C4-2B (cell line): ENCODE results near the gene FREM3.
"Not testable (repeated sequence)": the region's sequence is repeated elsewhere in the genome, so short reads cannot be mapped to it uniquely, and the experiment has no call there.

Experiments used
- H3K27ac ChIP-seq: fragments of 450-650 bp; 2 replicates; pipeline ENCODE4 v1.5.1; 2017
- ZFX ChIP-seq: fragments of 450-650 bp; IDR thresholded peaks from 2 replicates; pipeline ENCODE4 v1.6.1; 2017
- TF ChIP-seq, protein P1 (sequence below): fragments of 450-650 bp; conservative IDR thresholded peaks from 2 replicates; pipeline ENCODE4 v1.5.1; 2017; ENCODE audit warnings: mild to moderate bottlenecking

The FREM3 gene

DNA sequence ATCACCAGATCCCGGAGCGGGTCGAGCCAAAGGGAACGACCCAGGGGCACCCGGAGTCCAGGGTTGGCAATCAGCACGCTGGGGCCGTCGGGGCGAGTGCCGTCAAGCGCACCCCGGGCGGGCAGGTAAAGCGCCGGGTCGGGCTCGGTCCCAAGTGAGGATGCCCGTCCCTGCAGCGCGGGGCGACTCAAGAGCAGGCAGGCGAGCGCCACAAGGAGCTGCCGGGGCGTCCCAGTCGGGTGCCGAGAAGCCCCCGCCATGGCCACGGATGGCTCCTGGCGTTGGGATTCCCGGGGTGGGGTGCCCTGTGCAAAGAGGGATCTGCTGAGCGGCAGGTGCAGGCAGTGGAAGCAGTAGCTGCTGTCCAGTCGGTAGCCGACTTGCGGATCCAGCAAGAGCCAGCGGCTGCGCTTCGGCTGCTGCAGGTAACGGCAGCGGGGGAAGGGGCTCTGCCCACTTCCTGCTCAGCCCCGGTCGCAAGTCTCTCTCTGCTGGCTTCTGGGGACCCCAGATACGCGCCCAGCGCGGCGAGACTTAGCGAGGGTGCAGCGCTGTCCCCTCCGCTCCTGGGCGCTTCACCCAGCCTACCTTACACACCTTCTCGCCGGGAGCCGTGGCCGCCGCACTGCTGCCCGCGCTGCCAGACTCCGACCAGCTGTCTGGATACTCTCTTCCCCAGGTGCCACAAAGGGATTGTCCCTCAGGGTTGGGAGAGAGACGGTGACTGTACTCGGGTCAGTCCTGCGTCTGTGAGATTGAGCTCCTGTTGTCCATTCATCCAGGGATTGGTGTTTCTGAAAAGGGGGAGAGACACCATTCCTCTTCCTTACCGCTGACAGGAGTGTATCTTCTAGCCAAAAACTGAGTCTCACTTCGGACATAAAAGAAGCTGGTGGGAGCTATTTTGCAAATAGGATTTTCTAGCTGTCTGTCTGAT is at the start of gene FREM3:
FREM3 (minus strand) TSS at position 260 of the 937 bp plus-strand sequence; CDS start at position 260, 0 bp downstream.
- no peak for TF ChIP-seq ZFX
- TF ChIP-seq, protein P1, sequence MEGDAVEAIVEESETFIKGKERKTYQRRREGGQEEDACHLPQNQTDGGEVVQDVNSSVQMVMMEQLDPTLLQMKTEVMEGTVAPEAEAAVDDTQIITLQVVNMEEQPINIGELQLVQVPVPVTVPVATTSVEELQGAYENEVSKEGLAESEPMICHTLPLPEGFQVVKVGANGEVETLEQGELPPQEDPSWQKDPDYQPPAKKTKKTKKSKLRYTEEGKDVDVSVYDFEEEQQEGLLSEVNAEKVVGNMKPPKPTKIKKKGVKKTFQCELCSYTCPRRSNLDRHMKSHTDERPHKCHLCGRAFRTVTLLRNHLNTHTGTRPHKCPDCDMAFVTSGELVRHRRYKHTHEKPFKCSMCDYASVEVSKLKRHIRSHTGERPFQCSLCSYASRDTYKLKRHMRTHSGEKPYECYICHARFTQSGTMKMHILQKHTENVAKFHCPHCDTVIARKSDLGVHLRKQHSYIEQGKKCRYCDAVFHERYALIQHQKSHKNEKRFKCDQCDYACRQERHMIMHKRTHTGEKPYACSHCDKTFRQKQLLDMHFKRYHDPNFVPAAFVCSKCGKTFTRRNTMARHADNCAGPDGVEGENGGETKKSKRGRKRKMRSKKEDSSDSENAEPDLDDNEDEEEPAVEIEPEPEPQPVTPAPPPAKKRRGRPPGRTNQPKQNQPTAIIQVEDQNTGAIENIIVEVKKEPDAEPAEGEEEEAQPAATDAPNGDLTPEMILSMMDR: no peak
- no peak within 1 kb of the TSS for H3K27ac ChIP-seq

DNA sequence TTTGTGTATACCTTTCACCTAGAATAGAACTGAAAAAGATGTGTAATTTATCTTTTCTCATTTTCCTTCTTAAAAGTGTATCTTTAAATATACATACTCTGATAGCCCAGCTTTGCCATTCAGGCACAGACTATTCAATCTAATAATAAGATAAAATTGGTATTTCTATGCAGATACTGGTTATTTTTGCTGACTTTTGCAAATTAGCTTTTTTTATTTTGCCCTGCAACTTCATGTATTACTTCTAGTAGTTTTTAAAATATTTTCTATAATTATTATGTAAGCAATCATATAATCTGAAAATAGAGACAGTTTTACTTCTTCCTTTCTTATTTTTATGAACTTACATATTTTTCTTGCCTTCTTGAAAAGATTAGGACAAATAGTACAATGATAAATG is 45.4 kb upstream of the FREM3 start:
- H3K27ac ChIP-seq: no peak overlapping the region
- no peak for TF ChIP-seq ZFX
- TF ChIP-seq, protein P1: no peak

DNA sequence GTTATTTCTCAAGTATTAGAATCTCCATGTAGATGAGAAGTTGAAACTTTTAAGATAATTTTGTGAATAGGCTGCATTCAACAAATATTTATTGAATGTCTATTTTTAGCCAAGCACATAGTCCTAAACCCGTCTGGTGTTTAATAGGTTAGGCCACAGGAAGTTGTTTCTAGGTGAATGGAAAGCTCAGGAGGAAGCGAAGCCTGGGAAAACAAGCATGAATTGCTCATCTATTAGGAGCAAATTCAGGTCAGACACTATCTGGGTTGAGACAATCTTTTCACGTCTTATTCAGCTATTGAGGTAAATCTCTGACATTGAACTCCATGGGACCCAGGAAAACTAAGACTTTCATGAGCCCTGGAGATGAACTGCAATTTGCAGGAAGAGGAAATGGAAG is 43.1 kb upstream of the FREM3 start:
- no peak overlapping the region for H3K27ac ChIP-seq
- TF ChIP-seq, protein P1: no peak
- no peak for TF ChIP-seq ZFX

DNA sequence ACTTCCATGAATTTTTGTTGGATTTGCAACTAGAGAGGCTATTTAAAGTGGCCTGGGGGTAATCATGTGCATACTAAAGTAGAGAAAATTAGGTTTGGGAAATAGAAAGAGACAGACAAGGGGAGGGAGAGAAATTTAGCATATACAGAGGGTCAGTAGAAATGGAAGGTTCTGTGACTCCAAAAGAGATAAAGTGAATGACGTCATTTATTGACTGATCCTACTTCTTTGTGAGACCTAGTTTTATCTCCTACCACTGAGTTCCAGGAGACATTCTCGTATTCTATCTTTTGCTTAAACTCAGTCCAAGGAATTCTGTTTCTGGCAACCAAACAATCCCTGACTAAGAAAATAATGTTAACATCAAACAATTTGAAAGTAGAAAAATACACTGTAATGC is 42.4 kb upstream of the FREM3 start:
- no peak for TF ChIP-seq ZFX
- TF ChIP-seq, protein P1: no peak
- H3K27ac ChIP-seq: no peak overlapping the region

DNA sequence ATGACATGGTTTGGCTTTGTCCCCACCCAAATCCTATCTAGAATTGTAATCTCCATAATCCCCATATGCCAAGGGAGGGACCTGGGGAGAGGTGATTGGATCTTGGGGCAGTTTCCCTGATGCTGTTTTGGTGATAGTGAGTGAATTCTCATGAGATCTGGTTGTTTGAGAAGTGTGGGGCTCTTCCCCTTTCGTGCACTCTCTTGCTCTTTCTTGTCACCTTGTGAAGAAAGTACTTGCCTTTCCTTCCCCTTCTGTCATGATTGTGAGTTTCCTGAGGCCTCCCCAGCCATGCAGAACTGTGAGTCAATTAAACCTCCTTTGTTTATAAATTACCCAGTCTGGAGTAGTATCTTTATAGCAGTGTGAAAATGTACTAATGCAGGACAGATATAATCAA is 36.4 kb upstream of the FREM3 start:
- no peak for TF ChIP-seq ZFX
- TF ChIP-seq, protein P1: no peak

DNA sequence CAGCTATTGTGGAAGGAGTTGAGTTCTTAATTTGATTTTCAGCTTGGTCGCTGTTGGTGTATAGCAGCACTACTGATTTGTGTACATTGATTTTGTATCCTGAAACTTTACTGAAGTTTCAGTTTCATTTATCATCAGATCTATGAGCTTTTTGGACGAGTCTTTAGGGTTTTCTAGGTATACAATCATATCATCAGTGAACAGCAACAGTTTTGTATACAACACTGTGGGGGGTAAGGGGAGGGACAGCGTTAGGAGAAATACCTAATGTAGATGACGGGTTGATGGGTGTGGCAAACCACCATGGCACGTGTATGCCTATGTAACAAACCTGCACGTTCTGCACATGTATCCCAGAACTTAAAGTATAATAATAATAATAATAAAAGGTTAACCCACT is 35.6 kb upstream of the FREM3 start:
- H3K27ac ChIP-seq: not testable (repeated sequence)

More for the DNA sequence above, 36.4 kb upstream of the FREM3 start:
- no peak overlapping the region for H3K27ac ChIP-seq

DNA sequence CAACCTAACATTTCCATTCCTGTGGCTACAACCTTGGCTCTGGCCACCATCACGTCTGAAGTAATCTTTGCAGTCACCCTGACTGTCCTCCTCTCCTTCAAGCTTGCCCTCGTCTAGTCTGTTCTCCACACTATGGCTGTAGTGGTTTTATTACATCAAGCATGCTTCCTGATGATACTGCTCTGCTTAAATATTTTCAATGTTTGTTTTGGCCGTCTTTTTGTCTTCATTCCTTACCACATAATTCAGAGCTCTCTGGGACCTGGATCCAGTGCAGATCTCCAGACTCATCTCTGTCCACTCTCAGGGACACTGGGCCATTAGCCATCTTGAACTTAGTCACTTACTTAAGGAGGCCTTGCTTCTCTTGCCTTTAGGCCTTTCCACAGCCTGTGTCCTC is 27.7 kb upstream of the FREM3 start:
- TF ChIP-seq ZFX: no peak
- TF ChIP-seq, protein P1: no peak
- H3K27ac ChIP-seq: no peak overlapping the region
